ENCODE data around the gene EVA1A.

Gene EVA1A

GRCh38 chr2:75598589-75599155 is 37.9 kb upstream of the EVA1A start:
- DNase-seq (ENCODE audit: extremely low spot score), result no peak
- ChIA-PET CTCF (interaction anchor here (3.1 kb wide), 1 partner anchor 10 kb away, joined by 17 read pairs; no protein-coding TSS in a partner anchor), POLR2A (no interaction called here)
- TF ChIP-seq CTCF (IDR thresholded peaks at IDR 0.05; ENCODE audit: control extremely low read depth, extremely low read depth, low read depth, missing control alignments), result no peak

- CTCF ChIA-PET, result interaction anchor here (3.0 to 3.1 kb wide), 2 partner anchors 11 kb away, joined by 17 to 22 read pairs; no protein-coding TSS in a partner anchor
- TF ChIP-seq CTCF (IDR thresholded peaks at IDR 0.05; ENCODE audit: control extremely low read depth, extremely low read depth, low read depth, missing control alignments), result no peak
- POLR2A ChIA-PET, result no interaction called here
- DNase-seq (ENCODE audit: extremely low spot score), result no peak
These were observed 37.2 kb upstream of the EVA1A start for GRCh38 chr2:75597949-75598348.

GRCh38 chr2:75596784-75597183 is 36.0 kb upstream of the EVA1A start:
- CTCF ChIA-PET, result interaction anchor here (0.6 to 3.0 kb wide), 8 partner anchors 9 to 678 kb away, joined by 3 to 22 read pairs (median 3); no protein-coding TSS in a partner anchor
- no peak for TF ChIP-seq CTCF (IDR thresholded peaks at IDR 0.05; ENCODE audit: control extremely low read depth, extremely low read depth, low read depth, missing control alignments)
- POLR2A ChIA-PET, result no interaction called here
- DNase-seq (ENCODE audit: extremely low spot score), result no peak

- no peak for DNase-seq (ENCODE audit: extremely low spot score)
- ChIA-PET POLR2A (no interaction called here), CTCF (interaction anchor here (0.6 to 3.0 kb wide), 8 partner anchors 10 to 677 kb away, joined by 3 to 22 read pairs (median 3); no protein-coding TSS in a partner anchor)
- TF ChIP-seq CTCF (IDR thresholded peaks at IDR 0.05; ENCODE audit: control extremely low read depth, extremely low read depth, low read depth, missing control alignments), result no peak
These were observed 35.0 kb upstream of the EVA1A start for GRCh38 chr2:75595541-75596395.

- CTCF ChIA-PET, result interaction anchor here (2.8 kb wide), 1 partner anchor 11 kb away, joined by 17 read pairs; no protein-coding TSS in a partner anchor
- POLR2A ChIA-PET, result no interaction called here
- DNase-seq (ENCODE audit: extremely low spot score), result no peak
These were observed 33.9 kb upstream of the EVA1A start for GRCh38 chr2:75594596-75594995.

More at GRCh38 chr2:75594596-75594995, 33.9 kb upstream of the EVA1A start:
- no peak for TF ChIP-seq CTCF (IDR thresholded peaks at IDR 0.05; ENCODE audit: control extremely low read depth, extremely low read depth, low read depth, missing control alignments)

All from GM10248 (cell line).